Dendritic cell treated with granulocyte-macrophage colony-stimulating factor and Interleukin-4, amounts not matched to agents 40 ng/mL and 50 ng/mL, for 4 days (primary cell): ENCODE data around the gene SEC14L1.
A peak's percentile ranks its signal among the peaks of the same experiment; 100 is the strongest.
"Not testable (repeated sequence)": the region's sequence is repeated elsewhere in the genome, so short reads cannot be mapped to it uniquely, and the experiment has no call there.

Experiments
- H3K27ac Mint-ChIP-seq: one replicate; pipeline ENCODE4 v1.8.0; 2022; ENCODE audit warnings: mild to moderate bottlenecking, mixed read lengths
- H3K27me3 Mint-ChIP-seq: one replicate; pipeline ENCODE4 v1.8.0; 2022; ENCODE audit warnings: mild to moderate bottlenecking, mixed read lengths
- H3K36me3 Mint-ChIP-seq: one replicate; pipeline ENCODE4 v1.8.0; 2022; ENCODE audit warnings: low read depth, mixed read lengths
- H3K4me1 Mint-ChIP-seq: one replicate; pipeline ENCODE4 v1.8.0; 2022; ENCODE audit warnings: low read depth, mixed read lengths
- H3K4me3 Mint-ChIP-seq: one replicate; pipeline ENCODE4 v1.8.0; 2022; ENCODE audit warnings: mild to moderate bottlenecking, moderate library complexity, mixed read lengths
- H3K9me3 Mint-ChIP-seq: one replicate; pipeline ENCODE4 v1.8.0; 2022; ENCODE audit warnings: mixed read lengths
- intact Hi-C: fragments of 100-400 bp; cut with micrococcal nuclease; formaldehyde crosslinking; loops from one replicate; pipeline ENCODE4 v1.15.0; 2022

SEC14L1 gene

DNA sequence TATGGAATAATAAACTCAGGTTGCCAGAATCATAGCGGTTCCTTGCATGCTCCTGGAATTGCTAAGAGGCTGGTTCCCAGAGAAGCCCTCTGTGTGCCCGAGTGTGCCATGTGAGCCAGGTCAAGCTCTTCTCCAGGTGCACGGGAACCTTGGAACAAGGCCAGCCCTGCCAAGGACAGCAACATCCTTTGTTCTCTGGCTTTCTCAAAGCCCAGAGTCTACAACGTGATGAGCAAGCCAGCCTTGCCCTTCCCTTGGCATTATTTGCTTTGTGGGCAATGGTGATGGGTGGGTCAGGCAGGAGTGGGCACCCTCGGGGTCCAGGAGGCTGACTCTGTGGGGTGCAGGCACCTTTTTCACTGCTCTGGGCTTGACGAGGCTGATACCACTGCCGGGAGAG, 14.2 kb upstream of the SEC14L1 start:
- Mint-ChIP-seq H3K27me3 (no peaks in the 10 kb centered on the region), H3K4me1 (peaks cover 67% of the 10 kb centered on the region), H3K4me3 (no peak overlapping the region), H3K36me3 (no peaks in the 10 kb centered on the region), H3K27ac (no peak overlapping the region), H3K9me3 (no peaks in the 10 kb centered on the region)
- intact Hi-C loops, result no loop called here

DNA sequence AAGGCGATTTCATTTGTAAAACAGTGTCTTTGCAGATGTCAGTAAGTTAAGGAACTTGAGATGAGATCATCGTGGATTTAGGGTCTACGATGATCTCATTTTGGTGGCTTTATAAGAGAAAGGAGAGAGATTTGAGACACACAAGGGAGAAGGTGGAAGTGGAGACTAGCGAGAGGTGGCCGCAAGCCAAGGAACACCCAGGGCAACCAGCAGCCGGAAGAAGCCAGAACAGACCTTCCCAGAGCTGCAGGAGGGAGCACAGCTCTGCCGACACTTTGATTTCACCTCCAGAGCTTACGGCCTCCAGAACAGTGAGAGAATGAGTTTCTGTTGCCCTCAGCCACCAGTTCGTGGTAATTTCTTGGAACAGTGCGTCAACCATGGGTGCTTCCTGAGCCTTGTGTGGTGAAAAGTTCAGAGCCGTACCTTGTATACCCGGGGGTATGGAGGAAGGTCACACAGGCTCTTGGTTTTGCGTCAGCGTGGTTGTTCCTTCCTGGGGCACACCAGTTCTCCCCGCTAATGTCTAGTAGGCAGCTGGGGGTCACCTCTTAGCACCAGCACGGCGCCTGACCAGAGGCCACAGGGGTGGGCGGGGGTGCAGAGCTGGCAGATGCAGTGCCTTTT, 12.9 kb upstream of the SEC14L1 start:
- Mint-ChIP-seq H3K36me3 (no peaks in the 10 kb centered on the region), H3K27me3 (no peaks in the 10 kb centered on the region), H3K9me3 (no peaks in the 10 kb centered on the region), H3K4me3 (peak overlapping the region; percentile 75), H3K4me1 (peaks cover 58% of the 10 kb centered on the region), H3K27ac (peak overlapping the region; percentile 93)
- intact Hi-C loops, result no loop called here

DNA sequence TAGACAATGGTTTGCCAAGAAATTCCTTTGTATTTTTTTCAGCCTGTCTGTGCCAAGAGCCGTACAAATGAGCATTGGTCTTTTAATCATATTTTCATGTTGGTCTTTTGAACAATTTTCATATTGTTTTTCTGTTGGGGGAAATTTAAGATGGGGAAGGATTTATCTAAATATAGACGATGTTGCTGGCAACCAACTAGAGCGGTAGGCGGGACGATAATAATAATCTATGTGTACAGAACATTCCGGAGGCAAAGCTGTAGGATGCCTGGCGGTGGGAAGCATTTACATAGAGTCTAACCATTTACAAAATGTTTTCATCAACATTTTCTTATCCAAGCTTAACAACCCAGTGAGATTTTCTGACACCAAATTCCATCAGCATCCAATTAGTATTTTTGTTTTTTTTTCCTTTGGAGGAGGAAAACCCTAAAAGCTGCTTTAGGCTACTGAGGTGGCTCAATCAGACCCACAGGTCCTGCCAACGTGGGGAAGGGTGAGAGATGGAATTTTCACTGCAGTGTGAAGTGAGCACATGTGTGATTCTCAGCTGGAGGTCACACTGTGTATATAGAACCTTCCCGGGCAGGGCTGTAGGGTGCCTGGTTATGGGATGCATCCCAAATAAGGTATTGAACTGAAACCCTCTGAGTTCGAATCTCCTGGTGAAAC, 11.7 kb upstream of the SEC14L1 start:
- intact Hi-C loops, result no loop called here
- Mint-ChIP-seq H3K27ac (peak overlapping the region; percentile 93), H3K27me3 (no peaks in the 10 kb centered on the region), H3K4me3 (no peak overlapping the region), H3K36me3 (no peaks in the 10 kb centered on the region), H3K9me3 (no peaks in the 10 kb centered on the region), H3K4me1 (peaks cover 52% of the 10 kb centered on the region)

DNA sequence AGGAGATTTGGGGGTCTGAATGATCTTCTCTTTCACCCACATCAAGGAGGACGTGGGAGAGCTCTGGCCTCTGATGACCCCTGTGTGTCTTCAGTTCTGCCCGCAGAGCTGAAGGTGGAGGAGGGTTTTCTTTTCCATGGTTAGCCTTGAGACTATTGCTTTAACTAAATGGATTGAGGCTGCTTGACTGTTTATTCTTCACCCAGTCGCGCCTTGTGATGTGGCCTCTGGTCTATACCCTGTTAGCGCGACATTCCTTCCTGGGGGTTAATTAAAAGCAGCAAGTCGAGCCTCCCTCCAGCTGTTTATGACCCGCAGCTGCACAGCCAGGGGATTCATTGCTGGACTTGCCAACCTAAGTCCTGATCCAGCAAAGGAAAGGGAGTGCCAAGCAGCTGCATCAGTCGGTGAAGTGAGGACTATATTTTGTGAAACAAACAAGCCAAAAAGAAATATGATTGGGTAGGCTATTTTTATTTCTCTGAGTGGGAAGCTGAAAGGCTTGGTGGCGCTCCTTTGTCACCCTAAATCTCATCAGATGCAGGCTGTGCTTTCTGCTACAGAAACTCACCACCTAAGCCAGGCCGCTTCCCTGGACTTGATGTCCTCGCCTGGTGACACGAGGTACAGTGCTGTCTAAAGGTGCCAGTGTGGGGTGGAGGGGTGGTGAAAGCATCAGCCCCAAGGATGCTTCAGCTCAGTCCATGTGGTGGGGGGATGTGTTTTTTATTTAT, 11.0 kb upstream of the SEC14L1 start:
- Mint-ChIP-seq H3K4me3 (no peak overlapping the region), H3K27me3 (no peaks in the 10 kb centered on the region), H3K36me3 (no peaks in the 10 kb centered on the region), H3K9me3 (no peaks in the 10 kb centered on the region), H3K27ac (peak overlapping the region; percentile 93), H3K4me1 (peaks cover 47% of the 10 kb centered on the region)
- intact Hi-C loops, result no loop called here

DNA sequence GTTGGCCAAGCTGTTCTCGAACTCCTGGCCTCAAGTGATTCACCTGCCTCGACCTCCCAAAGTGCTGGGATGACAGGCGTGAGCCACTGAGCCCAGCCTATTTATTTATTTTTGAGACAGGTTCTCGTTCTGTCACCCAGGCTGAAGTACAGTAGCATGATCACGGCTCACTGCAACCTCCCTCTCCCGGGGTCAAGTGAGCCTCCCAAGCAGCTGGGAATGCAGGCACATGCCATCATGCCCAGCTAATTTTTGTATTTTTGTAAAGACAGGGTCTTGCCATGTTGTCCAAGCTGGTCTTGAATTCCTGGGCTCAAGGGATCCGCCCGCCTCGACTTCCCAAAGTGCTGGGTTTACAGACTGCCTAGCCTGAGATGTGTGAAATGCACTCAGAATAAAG, 10.2 kb upstream of the SEC14L1 start:
- Mint-ChIP-seq H3K27ac (no peak overlapping the region), H3K36me3 (no peaks in the 10 kb centered on the region), H3K27me3 (no peaks in the 10 kb centered on the region), H3K9me3 (no peaks in the 10 kb centered on the region), H3K4me1 (peaks cover 49% of the 10 kb centered on the region), H3K4me3 (no peak overlapping the region)
- intact Hi-C loops, result no loop called here

DNA sequence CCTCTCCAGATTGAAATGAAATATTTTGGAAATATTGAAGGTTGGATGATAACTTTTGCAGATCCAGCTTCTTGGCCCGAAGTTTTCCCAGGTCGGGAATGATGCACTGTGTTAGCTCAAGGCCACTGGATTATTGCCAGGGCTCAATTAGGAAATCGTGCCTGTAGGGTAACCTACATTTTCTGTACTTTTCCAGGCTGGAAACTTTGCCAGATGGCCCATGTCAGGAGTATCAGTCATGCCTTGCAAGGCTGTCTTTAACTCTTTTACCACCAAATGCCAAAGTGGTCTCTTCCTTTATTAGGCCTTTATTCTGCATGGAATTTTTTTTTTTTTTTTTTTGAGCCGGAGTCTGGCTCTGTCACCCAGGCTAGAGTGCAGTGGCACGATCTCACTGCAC, 8.9 kb upstream of the SEC14L1 start:
- Mint-ChIP-seq H3K27me3 (no peaks in the 10 kb centered on the region), H3K27ac (no peak overlapping the region), H3K36me3 (peaks cover 10% of the 10 kb centered on the region), H3K4me1 (peaks cover 53% of the 10 kb centered on the region), H3K4me3 (no peak overlapping the region), H3K9me3 (peaks cover 13% of the 10 kb centered on the region)
- intact Hi-C loops, result no loop called here

DNA sequence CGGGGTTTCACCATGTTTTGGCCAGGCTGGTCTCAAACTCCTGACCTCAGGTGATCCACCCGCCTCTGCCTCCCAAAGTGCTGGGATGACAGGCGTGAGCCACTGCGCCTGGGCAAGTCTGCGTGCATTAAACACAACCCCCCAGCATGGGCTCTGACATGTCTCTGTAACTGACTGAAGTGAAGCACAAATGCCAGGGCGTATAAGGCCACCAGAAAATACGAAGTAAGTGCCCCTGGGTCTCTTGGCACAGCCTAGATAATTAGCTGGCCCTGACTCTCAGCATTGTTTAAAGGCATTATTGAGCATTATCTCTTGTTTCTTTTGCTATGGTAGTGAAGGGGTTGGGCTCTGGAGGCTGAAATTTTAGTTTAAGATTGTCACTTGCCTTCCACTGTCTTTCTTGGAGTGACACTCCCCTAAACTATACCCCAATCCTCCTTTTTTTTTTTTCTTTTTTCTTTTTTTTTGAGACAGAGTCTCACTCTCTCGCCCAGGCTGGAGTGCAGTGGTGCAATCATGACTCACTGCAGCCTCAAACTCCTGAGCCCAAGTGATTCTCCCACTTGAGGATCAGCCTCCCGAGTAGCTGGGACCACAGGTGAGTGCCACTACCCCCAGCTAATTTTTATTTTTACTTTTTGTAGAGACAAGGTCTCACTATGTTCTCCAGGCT, 8.2 kb upstream of the SEC14L1 start:
- intact Hi-C loops, result no loop called here
- peaks cover 17% of the 10 kb centered on the region for H3K36me3 Mint-ChIP-seq
- H3K27ac Mint-ChIP-seq, result peak overlapping the region; percentile 53
- H3K9me3 Mint-ChIP-seq, result peaks cover 19% of the 10 kb centered on the region
- peaks cover 48% of the 10 kb centered on the region for H3K4me1 Mint-ChIP-seq
- H3K4me3 Mint-ChIP-seq, result no peak overlapping the region
- no peaks in the 10 kb centered on the region for H3K27me3 Mint-ChIP-seq

DNA sequence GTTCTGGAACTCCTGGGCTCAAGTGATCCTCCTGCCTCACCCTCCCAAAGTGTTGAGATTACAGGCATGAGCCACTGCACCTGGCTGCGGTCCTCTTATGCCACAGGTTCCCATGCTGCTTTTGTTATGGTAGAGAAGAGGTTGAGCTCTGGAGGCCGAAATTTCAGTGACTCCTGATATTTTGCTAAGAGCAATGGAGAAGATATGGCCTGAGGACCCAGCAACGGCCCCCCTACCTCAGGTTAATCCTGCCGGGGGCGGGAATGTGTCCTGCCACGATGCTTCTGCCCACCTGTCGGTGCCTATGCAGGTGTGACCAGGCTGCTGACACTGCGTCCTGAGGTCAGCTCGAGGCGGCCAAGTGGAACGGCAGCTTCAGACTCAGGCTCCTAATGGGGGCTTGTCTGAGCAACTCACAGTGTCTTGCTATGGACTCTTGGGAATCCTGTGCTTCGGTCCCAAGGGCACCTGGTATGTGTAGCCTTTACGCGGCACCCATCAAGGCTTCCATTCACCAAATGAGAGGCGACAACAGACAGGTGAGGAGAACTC, 7.6 kb upstream of the SEC14L1 start:
- Mint-ChIP-seq H3K9me3 (peaks cover 25% of the 10 kb centered on the region), H3K27me3 (no peaks in the 10 kb centered on the region), H3K27ac (peak overlapping the region; percentile 53), H3K4me1 (peaks cover 48% of the 10 kb centered on the region), H3K36me3 (peaks cover 23% of the 10 kb centered on the region), H3K4me3 (no peak overlapping the region)
- intact Hi-C loops, result no loop called here

DNA sequence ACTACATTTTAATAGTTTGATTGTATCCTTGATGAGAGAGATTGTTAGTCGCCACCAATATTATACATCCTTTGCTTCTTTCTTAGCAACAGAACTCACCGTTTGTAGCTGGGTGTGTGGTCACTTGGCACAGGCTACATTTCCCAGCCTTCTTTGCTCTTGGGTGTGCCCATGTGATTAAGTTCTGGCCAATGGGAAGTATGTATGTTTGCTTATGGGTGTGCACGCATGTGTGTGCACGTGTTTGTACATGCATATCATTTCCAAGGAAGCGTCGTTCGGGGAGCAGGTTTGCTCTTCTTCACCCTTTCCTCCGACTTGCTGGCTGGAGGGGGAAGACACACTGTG, 4.4 kb upstream of the SEC14L1 start:
- Mint-ChIP-seq H3K27ac (peak overlapping the region; percentile 17), H3K27me3 (no peaks in the 10 kb centered on the region), H3K36me3 (peaks cover 29% of the 10 kb centered on the region), H3K4me1 (peaks cover 42% of the 10 kb centered on the region), H3K9me3 (peaks cover 26% of the 10 kb centered on the region), H3K4me3 (no peak overlapping the region)
- intact Hi-C loops, result no loop called here

DNA sequence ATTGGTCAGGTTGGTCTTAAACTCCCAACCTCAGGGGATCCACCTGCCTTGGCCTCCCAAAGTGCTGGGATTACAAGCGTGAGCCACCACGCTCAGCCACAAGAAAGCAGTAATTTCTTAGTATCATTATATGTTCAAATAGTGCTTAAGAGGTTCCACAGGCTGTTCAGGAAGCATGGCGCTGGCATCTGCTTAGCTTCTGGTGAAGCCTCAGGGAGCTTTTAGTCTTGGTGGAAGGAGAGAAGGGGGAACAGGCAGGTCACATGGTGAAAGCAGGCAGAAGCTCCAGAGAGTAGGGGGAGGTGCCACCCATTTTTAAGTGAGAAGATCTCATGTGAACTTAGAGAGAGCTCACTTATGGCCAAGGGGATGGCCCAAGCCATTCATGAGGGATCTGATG, 3.7 kb upstream of the SEC14L1 start:
- peaks cover 33% of the 10 kb centered on the region for H3K36me3 Mint-ChIP-seq

DNA sequence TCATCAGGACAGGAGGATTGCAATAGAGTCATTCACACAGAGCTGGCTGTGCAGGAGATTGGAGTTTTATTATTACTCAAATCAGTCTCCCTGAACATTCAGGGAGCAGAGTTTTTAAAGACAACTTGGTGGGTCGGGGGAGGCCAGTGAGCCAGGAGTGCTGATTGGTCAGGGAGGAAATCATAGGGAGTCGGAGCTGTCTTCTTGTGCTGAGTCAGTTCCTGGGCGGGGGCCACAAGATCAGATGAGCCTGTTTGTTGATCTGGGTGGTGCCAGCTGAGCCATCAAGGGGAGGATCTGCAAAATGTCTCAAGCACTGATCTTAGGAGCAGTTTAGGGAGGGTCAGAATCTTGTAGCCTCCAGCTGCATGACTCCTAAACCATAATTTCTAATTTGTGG, 2.9 kb upstream of the SEC14L1 start:
- Mint-ChIP-seq H3K4me1 (peaks cover 48% of the 10 kb centered on the region), H3K9me3 (peaks cover 26% of the 10 kb centered on the region), H3K27ac (peak overlapping the region; percentile 91), H3K36me3 (peaks cover 41% of the 10 kb centered on the region)
- intact Hi-C loops, H3K4me3 Mint-ChIP-seq, H3K27me3 Mint-ChIP-seq: not testable (repeated sequence)

More for the DNA sequence above, 3.7 kb upstream of the SEC14L1 start:
- Mint-ChIP-seq H3K4me3 (no peak overlapping the region), H3K4me1 (peaks cover 45% of the 10 kb centered on the region), H3K9me3 (peaks cover 26% of the 10 kb centered on the region), H3K27me3 (no peaks in the 10 kb centered on the region), H3K27ac (peak overlapping the region; percentile 91)
- intact Hi-C loops, result no loop called here

DNA sequence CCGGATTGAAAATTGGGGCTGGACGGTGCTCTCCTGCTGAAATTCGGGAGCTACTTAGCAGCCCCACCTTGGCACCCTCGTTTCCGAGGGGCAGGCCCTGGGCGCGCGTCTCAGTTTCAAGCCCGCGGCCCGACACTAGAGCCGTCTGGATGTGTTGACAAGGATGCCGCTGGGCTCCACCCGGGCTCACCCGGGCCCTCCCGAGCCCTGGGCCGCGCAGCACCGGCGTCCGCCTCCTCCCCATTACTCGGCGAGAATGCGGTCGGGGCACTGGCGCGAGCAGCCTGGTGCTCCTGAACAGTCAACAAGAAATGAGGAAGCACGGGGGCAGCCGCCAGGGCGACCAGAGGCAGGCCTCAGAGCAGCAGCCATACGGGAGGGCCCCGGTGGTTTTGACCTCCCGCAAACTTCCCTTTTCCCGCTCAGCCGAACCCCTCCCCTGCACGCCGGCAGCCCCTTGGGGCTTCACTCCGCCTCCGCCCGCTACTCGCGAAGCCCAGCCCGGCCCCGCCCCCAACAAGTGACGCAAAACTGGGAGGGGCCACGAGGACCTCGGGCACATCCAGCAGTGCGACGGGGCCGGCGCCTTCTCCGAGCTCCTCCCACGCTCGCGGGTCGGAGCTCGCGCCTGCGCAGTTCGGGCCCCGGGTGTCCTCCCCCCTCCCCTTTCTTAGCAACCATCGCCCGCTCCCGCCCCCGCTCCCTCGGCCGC, 447 bp upstream of the SEC14L1 start:
- Mint-ChIP-seq H3K27me3 (no peaks in the 10 kb centered on the region), H3K4me3 (peak overlapping the region; percentile 40), H3K27ac (peak overlapping the region; percentile 91), H3K9me3 (peaks cover 26% of the 10 kb centered on the region), H3K4me1 (peaks cover 54% of the 10 kb centered on the region), H3K36me3 (peaks cover 65% of the 10 kb centered on the region)
- intact Hi-C loops, result loop anchor here (1.0 to 2.0 kb wide), 3 partner anchors 40 to 404 kb away; partner anchors contain the start of gene SRSF2

DNA sequence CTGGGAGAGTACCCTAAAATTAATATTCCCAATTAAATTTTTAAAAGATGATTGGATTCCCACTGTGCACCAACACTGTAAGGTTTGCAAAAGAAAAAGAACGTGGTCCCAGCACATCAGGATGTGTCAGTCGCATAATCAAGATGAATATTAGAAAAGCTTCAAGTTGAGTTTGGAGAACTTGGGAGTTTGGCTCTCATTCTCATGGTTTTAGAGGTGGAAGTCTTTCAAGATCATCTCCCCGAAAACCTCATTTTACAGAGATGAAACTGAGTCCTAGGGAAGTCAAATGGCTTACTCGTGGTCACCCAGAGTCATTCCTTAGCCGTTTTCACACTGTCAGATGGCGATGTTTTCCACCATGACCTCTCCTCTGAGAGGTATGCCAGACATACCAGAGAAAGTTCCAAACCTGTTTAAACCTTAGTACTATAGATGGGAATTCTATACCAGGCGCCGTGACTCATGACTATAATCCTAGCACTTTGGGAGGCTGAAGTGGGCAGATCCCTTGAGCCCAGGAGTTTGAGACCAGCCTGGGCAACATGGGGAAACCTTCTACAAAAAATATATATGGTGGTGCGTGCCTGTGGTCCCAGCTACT, 1.2 kb downstream of the SEC14L1 start:
- Mint-ChIP-seq H3K9me3 (peaks cover 13% of the 10 kb centered on the region), H3K4me1 (peaks cover 55% of the 10 kb centered on the region), H3K36me3 (peaks cover 69% of the 10 kb centered on the region), H3K27ac (peak overlapping the region; percentile 91), H3K4me3 (peak overlapping the region; percentile 84), H3K27me3 (no peaks in the 10 kb centered on the region)
- intact Hi-C loops, result loop anchor here (2.0 kb wide), 1 partner anchor 405 kb away; the partner anchor contains the start of gene SRSF2
